Subcutaneous abdominal adipose tissue (tissue), 5 donors: ENCODE measurements around the gene ANKRD13A.
"Not testable (repeated sequence)": the region's sequence is repeated elsewhere in the genome, so short reads cannot be mapped to it uniquely, and the experiment has no call there.

Source experiments
- H3K27ac ChIP-seq: one replicate; pipeline ENCODE4 v1.7.0; 2013; ENCODE audit warnings: low read depth, mild to moderate bottlenecking, inconsistent platforms, low read length, moderate library complexity
- H3K27me3 ChIP-seq, 5 donors: one replicate each; pipeline ENCODE4 v1.7.0; 2013; ENCODE audit warnings: low read length in 5 of 5, inconsistent platforms in 1 of 5; ENCODE audit not compliant: control insufficient read depth in 5 of 5, insufficient read depth in 4 of 5
- H3K36me3 ChIP-seq, 5 donors: one replicate each; pipeline ENCODE4 v1.7.0; 2013; ENCODE audit warnings: low read length in 5 of 5; ENCODE audit not compliant: control insufficient read depth in 5 of 5, insufficient read depth in 5 of 5
- H3K4me1 ChIP-seq, 5 donors: one replicate each; pipeline ENCODE4 v1.7.0; 2013; ENCODE audit warnings: low read length in 5 of 5, mild to moderate bottlenecking in 3 of 5, moderate library complexity in 1 of 5; ENCODE audit not compliant: control insufficient read depth in 5 of 5, insufficient read depth in 5 of 5
- H3K4me3 ChIP-seq, 5 donors: one replicate each; pipeline ENCODE4 v1.7.0; 2013; ENCODE audit warnings: low read length in 5 of 5, low read depth in 1 of 5
- H3K9ac ChIP-seq, 5 donors: one replicate each; pipeline ENCODE4 v1.7.0; 2013; ENCODE audit warnings: low read length in 5 of 5, mild to moderate bottlenecking in 4 of 5, moderate library complexity in 3 of 5
- H3K9me3 ChIP-seq, 5 donors: one replicate each; pipeline ENCODE4 v1.7.0; 2013; ENCODE audit warnings: low read length in 5 of 5; ENCODE audit not compliant: control insufficient read depth in 5 of 5
- donor health status: healthy.
- donor health status: healthy.
- donor health status: healthy.
- donor health status: healthy.
- donor health status: healthy.

Gene ANKRD13A

DNA sequence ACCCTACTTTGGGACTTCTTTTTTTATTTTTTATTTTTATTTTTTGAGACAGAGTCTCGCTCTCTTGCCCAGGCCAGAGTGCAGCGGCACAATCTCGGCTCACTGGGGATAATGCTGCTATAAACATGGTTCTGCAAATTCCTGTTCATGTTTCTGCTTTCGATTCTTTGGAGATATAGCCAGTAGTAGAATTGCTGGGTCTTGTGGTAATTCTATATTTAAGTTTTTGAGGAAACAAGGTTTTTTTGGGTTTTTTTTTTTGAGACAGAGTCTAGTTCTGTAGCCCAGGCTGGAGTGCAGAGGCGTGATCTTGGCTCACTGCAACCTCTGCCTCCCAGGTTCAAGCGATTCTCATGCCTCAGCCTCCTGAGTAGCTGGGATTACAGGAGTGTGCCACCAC, 89.0 kb downstream of the ANKRD13A start:
- not testable (repeated sequence) for H3K4me3 ChIP-seq, H3K9me3 ChIP-seq, H3K27me3 ChIP-seq, H3K9ac ChIP-seq, H3K27ac ChIP-seq, H3K36me3 ChIP-seq
- H3K4me1 ChIP-seq: peaks cover 0 to 12% (median 0%) of the 10 kb centered on the region in 5 donors

DNA sequence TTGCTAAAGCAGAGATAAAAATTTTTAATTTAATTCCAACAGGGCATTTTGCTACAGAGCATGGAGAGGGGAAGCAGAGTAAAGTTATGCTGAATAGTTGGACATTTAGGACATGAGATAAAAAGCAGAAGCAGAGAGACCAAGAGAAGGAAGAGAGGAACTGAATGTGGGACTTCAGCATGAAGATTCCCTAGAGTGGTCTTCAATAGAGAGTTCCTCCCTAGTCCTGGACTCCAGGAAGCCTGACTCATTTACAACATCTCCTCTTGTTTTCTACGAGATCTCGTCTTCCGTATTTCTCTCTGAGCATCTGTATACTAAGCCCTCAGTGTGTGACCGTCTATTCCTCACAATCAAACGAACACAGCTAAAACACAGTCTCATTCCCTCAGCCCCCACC, 89.7 kb downstream of the ANKRD13A start:
- H3K36me3 ChIP-seq: no peaks in the 10 kb centered on the region
- no peaks in the 10 kb centered on the region for H3K9me3 ChIP-seq
- no peak overlapping the region for H3K4me3 ChIP-seq
- H3K9ac ChIP-seq: no peak overlapping the region
- peaks cover 0 to 7% (median 3%) of the 10 kb centered on the region in 5 donors for H3K27me3 ChIP-seq
- H3K4me1 ChIP-seq: peaks cover 0 to 12% (median 0%) of the 10 kb centered on the region in 5 donors
- no peak overlapping the region for H3K27ac ChIP-seq
